NT2/D1 (cell line): ENCODE data around the gene CHI3L2.
A peak's percentile ranks its signal among the peaks of the same experiment; 100 is the strongest.

Source experiments
- DNase-seq: peaks from one replicate; pipeline ENCODE4 v3.0.0-alpha.2; 2011; ENCODE audit warnings: low read depth, low spot score
- H3K27me3 ChIP-seq: 2 replicates; pipeline ENCODE4 v1.6.0; 2011; ENCODE audit warnings: mild to moderate bottlenecking; ENCODE audit not compliant: insufficient read length, insufficient read depth
- H3K36me3 ChIP-seq: 2 replicates; pipeline ENCODE4 v1.6.1; 2011; ENCODE audit warnings: mild to moderate bottlenecking, low read length, mixed read lengths; ENCODE audit not compliant: insufficient read depth, insufficient read length
- H3K4me1 ChIP-seq: 2 replicates; pipeline ENCODE4 v1.5.1; 2011; ENCODE audit not compliant: insufficient read depth, insufficient read length
- H3K4me3 ChIP-seq: 2 replicates; pipeline ENCODE4 v1.5.1; 2011; ENCODE audit warnings: low read depth; ENCODE audit not compliant: insufficient read length
- H3K9ac ChIP-seq: 2 replicates; pipeline ENCODE4 v1.6.0; 2011; ENCODE audit warnings: low read depth; ENCODE audit not compliant: insufficient read length
- H3K9me3 ChIP-seq: 2 replicates; pipeline ENCODE4 v1.5.1; 2011; ENCODE audit warnings: mild to moderate bottlenecking, low read length; ENCODE audit not compliant: insufficient read depth
- SUZ12 ChIP-seq: IDR thresholded peaks from 2 replicates; pipeline ENCODE4 v1.6.1; 2011; ENCODE audit not compliant: insufficient read length, insufficient read depth; ENCODE audit errors: extremely low read depth
- YY1 ChIP-seq: IDR thresholded peaks from 2 replicates; pipeline ENCODE4 v1.6.1; 2011; ENCODE audit not compliant: insufficient read length, insufficient read depth
- ZNF274 ChIP-seq: IDR thresholded peaks from 2 replicates; pipeline ENCODE4 v1.6.1; 2011; ENCODE audit warnings: mild to moderate bottlenecking, low read depth, low read length

Gene CHI3L2

DNA sequence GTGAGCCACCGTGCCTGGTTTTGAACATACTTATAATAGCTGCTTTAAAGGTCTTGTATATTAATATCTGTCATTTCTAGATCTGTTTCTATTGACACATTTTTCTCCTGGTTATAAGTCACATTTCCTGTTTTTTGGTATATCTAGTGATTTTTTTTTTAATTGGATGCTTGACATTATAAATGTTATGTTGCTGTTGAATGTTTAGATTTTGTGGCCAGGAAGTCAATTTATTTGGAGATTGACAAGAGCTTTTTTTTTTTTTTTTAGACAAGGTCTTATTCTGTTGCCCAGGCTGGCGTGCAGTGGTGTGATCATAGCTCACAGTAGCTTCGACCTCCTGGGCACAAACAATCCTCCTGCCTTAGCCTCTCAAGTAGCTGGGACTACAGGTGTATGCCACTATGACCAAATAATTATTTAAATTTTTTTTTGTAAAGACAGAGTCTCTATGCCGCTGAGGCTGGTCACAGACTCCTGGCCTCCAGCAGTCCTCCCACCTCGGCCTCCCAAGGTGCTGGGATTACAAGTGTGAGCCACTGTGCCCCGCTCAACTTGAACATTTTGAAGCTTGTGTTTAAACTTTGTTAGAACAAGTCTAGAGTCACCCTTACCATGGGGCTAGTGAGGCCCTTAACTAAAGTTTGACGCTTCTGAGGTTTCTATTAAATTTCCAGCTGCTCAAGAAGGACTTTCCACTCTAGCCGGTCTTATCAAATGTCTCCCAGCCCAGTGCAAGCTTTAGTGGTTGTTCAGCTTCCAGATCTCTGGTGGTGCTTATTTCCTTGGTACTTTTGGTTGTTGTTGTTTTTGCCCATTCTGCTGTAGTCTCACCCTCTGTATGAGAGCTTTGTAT, 8.6 kb upstream of the CHI3L2 start:
- TF ChIP-seq YY1 (no peak), SUZ12 (no peak), ZNF274 (no peak)
- Histone ChIP-seq H3K4me3 (no peak overlapping the region), H3K9ac (no peak overlapping the region), H3K27me3 (no peaks in the 10 kb centered on the region), H3K4me1 (peaks cover 9% of the 10 kb centered on the region), H3K9me3 (no peaks in the 10 kb centered on the region), H3K36me3 (no peaks in the 10 kb centered on the region)
- no peak for DNase-seq

DNA sequence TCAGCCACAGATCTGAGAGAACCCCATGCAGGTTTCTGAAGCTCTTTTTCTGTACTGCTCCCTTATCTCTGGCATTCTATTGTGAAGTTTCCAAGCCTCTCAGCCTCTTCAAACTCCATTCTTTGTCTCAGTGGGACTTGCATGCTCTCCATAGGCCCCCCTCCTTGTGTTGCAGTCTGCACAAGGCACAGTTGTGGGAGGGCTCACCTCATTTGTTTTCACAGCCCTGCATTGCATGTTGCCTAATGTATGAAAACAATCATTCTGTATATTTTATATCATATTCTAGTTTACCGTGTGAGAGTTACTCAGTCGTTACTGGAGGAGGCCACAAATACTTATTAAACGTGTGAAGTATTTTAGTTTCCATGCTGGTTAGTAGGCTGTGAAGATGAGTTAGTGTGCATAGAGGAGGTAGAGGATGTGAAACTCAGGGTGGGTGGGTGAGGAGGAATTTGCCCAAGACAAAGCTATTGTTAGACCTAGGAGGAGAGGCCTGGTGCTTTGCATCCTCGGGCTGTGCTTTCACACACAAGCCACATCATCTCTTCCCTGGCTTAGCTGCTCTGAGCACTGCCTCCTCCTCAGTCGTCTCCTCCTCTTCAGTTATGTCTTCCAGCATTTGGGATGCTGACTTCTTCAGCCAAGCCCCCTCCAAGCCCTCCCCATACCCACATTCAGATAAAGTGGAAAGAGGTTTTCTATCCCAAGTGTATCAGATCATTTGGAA, 7.8 kb upstream of the CHI3L2 start:
- peaks cover 9% of the 10 kb centered on the region for H3K4me1 ChIP-seq
- no peaks in the 10 kb centered on the region for H3K27me3 ChIP-seq
- peak; percentile 72 for DNase-seq

DNA sequence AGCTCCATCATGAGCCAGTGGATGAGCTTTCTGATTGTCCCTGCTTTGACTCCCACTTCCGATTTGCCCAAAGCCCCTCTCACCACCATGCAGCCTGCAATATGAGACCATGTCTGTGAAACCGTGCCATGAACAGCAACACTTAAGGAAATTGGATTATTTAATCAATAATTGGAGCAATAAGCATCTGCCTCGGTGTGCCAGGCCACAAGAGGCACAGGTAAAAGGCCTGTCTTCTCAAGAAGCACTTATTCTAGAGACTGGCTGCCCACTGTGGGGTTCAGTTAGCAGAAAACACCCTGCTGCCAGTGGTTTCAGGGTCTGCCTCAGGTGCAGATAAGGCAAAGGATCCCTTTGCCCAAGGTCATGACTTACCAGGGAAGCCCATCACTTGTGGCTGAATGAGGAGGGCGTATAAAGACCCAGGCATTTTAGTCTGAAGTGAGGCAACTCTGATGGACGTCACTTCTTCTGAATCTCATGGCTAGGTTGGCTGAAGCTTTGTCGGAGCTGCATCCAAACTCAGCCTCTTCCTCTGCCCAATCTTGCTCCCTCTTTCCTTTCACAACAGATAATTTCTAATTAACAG, 7.1 kb upstream of the CHI3L2 start:
- Histone ChIP-seq H3K27me3 (no peaks in the 10 kb centered on the region), H3K4me1 (peaks cover 9% of the 10 kb centered on the region), H3K9me3 (no peaks in the 10 kb centered on the region), H3K4me3 (no peak overlapping the region), H3K36me3 (no peaks in the 10 kb centered on the region), H3K9ac (peak overlapping the region; percentile 28)
- TF ChIP-seq ZNF274 (no peak), YY1 (no peak), SUZ12 (no peak)
- no peak for DNase-seq

More for the DNA sequence above, 7.8 kb upstream of the CHI3L2 start:
- no peak overlapping the region for H3K4me3 ChIP-seq
- TF ChIP-seq ZNF274 (no peak), YY1 (no peak), SUZ12 (no peak)
- H3K9ac ChIP-seq: no peak overlapping the region
- no peaks in the 10 kb centered on the region for H3K36me3 ChIP-seq
- no peaks in the 10 kb centered on the region for H3K9me3 ChIP-seq

DNA sequence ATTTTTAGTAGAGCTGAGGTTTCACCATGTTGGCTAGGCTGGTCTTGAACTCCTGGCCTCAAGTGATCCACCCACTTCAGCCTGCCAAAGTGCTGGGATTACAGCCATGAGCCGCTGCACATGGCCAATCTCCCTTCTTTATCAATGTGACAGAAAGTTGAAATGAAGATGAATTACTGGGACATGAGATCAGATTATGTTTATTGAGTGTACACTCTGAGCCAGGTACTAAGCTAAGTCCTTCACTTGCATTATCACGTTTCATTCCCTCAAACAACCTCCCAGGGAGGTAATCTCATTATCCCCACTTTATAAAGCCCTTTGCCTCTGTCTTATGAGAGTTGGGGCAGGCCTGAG, 6.3 kb upstream of the CHI3L2 start:
- H3K9me3 ChIP-seq: no peaks in the 10 kb centered on the region
- no peak for DNase-seq
- H3K4me1 ChIP-seq: peaks cover 9% of the 10 kb centered on the region
- no peaks in the 10 kb centered on the region for H3K27me3 ChIP-seq
- no peaks in the 10 kb centered on the region for H3K36me3 ChIP-seq
- no peak overlapping the region for H3K4me3 ChIP-seq
- TF ChIP-seq YY1: no peak
- no peak for TF ChIP-seq ZNF274
- no peak for TF ChIP-seq SUZ12
- no peak overlapping the region for H3K9ac ChIP-seq

DNA sequence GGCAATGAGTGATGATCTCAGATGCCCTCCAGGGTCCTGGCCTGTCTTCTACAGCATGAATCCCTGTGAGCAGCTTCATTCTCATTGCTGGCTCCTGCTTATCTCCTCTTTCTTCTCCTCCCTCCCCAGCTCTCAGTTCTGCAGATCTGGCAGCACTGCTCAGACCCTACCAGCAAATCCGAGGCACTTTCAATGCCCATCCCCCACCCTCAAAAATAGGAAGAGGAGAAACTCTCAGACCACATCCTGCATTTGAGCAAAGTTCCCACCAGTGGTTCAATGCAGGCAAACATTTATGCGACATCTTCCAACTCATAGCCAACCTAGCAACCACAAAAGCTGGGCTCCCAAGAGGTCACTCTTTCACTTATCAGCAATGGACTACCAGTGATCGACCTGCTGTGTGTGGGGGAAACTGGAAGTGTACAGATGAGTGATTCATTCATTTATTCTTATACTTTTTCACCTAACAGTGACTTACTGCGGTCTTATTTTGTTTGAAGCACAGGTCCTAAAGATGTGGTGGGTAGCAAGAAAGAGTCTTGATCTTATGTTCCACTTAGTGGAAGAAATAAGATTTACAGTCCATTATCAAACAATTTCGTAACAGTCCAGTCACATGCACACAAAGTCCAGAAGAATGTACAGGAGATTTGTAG, 5.8 kb upstream of the CHI3L2 start:
- Histone ChIP-seq H3K4me3 (no peak overlapping the region), H3K9ac (no peak overlapping the region), H3K36me3 (no peaks in the 10 kb centered on the region), H3K27me3 (no peaks in the 10 kb centered on the region), H3K4me1 (peaks cover 9% of the 10 kb centered on the region), H3K9me3 (no peaks in the 10 kb centered on the region)
- no peak for DNase-seq
- TF ChIP-seq SUZ12: no peak
- TF ChIP-seq ZNF274: no peak
- TF ChIP-seq YY1: no peak

DNA sequence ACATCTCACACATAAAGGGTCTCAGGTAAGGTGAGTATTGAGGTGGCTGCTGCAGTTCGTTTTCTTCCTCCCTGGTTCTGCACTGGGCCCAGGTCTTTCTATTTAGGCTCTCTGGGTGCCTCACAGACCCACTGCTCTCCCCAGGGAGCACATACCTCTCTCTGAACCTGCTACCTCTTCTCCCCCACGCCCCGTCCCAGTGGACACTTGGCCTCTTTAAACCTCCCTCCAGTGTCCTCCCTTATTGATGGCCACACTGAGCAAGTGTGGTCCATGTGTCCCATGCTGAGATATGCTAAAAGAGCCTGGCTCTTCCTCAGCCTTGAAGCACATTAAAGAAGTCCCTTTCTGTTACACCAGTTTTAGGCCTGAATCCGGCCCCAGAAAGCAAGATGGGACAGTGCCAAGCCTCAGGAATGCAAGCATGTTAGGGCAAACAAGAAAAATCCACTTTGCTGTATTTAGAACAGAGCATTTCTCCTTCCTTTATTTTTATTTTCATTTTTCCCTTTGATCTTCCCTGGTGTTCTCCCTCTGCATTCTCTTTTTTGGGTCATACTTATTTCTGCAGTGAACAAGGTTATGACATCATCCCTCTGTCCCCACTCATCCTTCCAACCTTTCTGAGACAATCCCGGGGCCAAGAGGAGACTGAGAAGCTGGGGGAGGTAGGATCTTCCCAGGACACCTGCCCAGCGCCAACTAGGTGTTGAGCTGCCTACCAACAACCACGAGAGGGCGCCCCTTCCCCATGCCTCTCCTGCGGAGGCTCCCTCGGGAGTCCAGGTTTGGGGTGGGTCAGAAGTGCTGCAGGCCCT, 5.0 kb upstream of the CHI3L2 start:
- no peak overlapping the region for H3K4me3 ChIP-seq
- TF ChIP-seq YY1 (no peak), SUZ12 (no peak), ZNF274 (no peak)

More for the DNA sequence above, 5.0 kb upstream of the CHI3L2 start:
- no peak overlapping the region for H3K9ac ChIP-seq
- peak; percentile 59 for DNase-seq
- peaks cover 9% of the 10 kb centered on the region for H3K4me1 ChIP-seq
- H3K36me3 ChIP-seq: no peaks in the 10 kb centered on the region
- H3K27me3 ChIP-seq: no peaks in the 10 kb centered on the region
- no peaks in the 10 kb centered on the region for H3K9me3 ChIP-seq
